ENCODE measurements around the gene OSGIN1. TPM values are rescaled to one million over a fixed set of nuclear protein-coding genes. Genes with fewer than 3 reads are reported as not detected.

The OSGIN1 gene
- total RNA-seq, 1 donor from 2014 or later, result 4.0 TPM

GRCh38 chr16:83933885-83934683 lies 19.0 kb upstream of the OSGIN1 start:
- TF ChIP-seq CTCF (conservative IDR thresholded peaks at IDR 0.05), result no peak

DNA sequence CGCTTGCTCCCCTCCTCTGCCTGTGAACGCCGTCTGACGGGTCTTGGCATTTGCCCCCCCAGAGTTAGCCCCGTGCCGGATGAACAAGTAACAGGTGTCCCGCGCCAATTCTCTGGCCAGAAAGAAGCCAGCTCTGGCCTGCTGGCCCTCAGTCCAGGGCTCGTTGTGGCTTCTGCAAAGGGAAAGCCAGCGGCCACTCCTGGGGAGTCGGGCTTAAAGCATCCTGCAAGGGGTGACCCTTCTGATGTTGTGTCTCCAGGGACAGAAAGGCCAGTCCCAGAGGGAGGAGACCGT lies 18.4 kb upstream of the OSGIN1 start:
- no peak for TF ChIP-seq CTCF (conservative IDR thresholded peaks at IDR 0.05)
- Mint-ChIP-seq H3K9me3 (no peaks in the 10 kb centered on the region), H3K36me3 (no peaks in the 10 kb centered on the region), H3K27ac (no peak overlapping the region), H3K27me3 (no peaks in the 10 kb centered on the region), H3K4me3 (no peak overlapping the region), H3K4me1 (ENCODE audit: unreplicated experiment) (peaks cover 8% of the 10 kb centered on the region)
- DNase-seq (ENCODE audit: extremely low spot score, unreplicated experiment), result no peak

More at GRCh38 chr16:83933885-83934683, 19.0 kb upstream of the OSGIN1 start:
- no peak overlapping the region for H3K4me3 Mint-ChIP-seq
- no peaks in the 10 kb centered on the region for H3K9me3 Mint-ChIP-seq
- H3K4me1 Mint-ChIP-seq (ENCODE audit: unreplicated experiment), result peaks cover 3% of the 10 kb centered on the region
- H3K27me3 Mint-ChIP-seq, result no peaks in the 10 kb centered on the region
- no peaks in the 10 kb centered on the region for H3K36me3 Mint-ChIP-seq
- H3K27ac Mint-ChIP-seq, result peak overlapping the region; percentile 5
- DNase-seq (ENCODE audit: extremely low spot score, unreplicated experiment), result no peak

DNA sequence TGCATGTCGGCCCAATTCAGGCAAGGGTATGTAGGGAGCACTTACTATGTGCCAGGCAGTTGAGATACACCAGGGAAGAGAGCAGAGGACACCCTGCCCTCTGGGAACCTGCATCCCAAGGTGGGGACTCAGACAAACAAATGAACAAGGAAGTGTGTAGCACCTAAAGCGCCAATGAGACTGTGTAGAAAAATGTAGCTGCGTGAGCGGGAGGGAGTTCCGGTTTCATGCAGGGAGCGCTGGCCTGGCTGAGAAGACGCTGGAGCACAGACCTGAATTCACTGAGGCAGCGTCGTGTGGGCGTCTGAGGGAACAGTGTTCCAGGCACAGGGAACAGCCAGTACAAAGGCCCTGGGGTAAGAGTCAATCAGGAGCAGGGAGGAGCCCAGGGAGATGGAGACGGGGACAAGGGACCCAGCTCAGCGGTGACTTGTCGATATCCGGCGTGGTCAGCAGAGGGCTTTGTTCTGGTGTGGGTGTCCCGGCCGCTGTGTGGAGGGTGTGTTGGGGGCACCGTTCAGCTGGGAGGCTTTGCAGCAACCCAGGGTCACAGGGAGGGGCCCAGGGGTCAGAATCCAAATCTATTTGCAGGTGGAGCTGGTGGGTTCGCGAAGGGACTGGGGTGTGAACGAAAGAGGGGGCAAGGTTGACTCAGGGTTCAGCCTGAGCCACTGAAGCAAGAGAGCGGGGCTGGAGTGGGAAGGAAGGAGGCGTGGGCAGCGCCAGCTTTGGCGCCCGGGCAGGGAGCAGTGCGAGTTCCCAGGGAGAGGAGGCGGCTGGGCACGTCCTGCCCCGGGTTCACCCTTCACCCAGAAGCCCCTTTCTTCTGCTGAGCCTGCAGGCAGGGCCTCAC lies 17.8 kb upstream of the OSGIN1 start:
- peaks cover 5% of the 10 kb centered on the region for H3K4me1 Mint-ChIP-seq (ENCODE audit: unreplicated experiment)
- H3K36me3 Mint-ChIP-seq, result no peaks in the 10 kb centered on the region
- no peaks in the 10 kb centered on the region for H3K27me3 Mint-ChIP-seq
- TF ChIP-seq CTCF (conservative IDR thresholded peaks at IDR 0.05), result no peak
- no peak overlapping the region for H3K4me3 Mint-ChIP-seq
- H3K9me3 Mint-ChIP-seq, result no peaks in the 10 kb centered on the region
- DNase-seq (ENCODE audit: extremely low spot score, unreplicated experiment), result no peak
- no peak overlapping the region for H3K27ac Mint-ChIP-seq

DNA sequence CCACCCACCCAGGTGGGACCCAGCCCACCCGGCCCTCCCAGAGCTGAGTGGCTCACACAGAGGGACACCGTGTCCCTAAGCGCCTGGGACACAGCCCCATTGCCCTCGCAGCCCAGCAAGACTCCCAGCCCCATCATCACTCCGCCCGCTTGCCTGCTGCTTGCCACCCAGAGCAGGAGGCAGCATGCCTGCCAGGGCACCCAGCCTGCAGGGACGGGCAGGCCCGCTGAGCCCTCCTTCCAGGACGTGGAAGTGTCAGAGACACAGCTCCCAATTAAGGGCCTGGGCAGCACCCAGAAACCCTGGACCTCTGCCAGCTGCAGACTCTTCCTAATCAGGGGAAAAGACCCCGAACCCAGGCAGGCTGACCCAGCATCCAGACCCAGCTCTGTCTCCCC lies 17.2 kb upstream of the OSGIN1 start:
- H3K36me3 Mint-ChIP-seq, result no peaks in the 10 kb centered on the region
- no peaks in the 10 kb centered on the region for H3K9me3 Mint-ChIP-seq
- peaks cover 5% of the 10 kb centered on the region for H3K4me1 Mint-ChIP-seq (ENCODE audit: unreplicated experiment)

DNA sequence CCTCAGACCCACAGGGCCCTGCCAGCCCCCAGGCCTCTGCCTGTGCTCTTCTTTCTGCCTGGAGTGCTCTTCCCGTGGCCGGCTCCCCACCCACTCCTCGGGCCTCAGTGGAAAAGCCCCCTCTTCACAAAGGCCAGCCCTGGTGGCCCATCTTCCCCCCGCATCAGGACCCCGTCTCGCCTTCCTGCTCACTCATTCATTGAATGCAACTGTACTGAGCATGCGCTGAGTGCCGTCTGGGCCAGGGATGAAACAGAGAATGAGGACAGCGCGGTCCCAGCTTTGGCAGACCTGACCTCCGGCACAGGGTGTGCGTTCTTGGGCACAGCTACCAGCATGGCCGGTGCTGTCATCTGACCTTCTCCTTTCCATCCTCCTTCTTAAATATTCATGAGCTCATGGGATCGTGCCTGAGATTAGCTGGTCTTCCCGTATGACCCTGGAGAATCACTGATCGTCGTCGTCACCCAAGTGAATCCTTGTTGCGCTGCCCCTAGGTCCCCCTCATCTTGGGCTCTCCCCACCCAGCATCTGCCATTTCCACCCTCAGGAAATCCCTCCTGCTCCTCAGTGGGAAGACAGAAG lies 16.4 kb upstream of the OSGIN1 start:
- H3K9me3 Mint-ChIP-seq, result no peaks in the 10 kb centered on the region
- peaks cover 5% of the 10 kb centered on the region for H3K4me1 Mint-ChIP-seq (ENCODE audit: unreplicated experiment)
- H3K27ac Mint-ChIP-seq, result no peak overlapping the region
- no peak for TF ChIP-seq CTCF (conservative IDR thresholded peaks at IDR 0.05)
- no peak overlapping the region for H3K4me3 Mint-ChIP-seq
- no peaks in the 10 kb centered on the region for H3K27me3 Mint-ChIP-seq
- DNase-seq (ENCODE audit: extremely low spot score, unreplicated experiment), result no peak
- H3K36me3 Mint-ChIP-seq, result no peaks in the 10 kb centered on the region

More for the DNA sequence above, 17.2 kb upstream of the OSGIN1 start:
- DNase-seq (ENCODE audit: extremely low spot score, unreplicated experiment), result no peak
- H3K27ac Mint-ChIP-seq, result no peak overlapping the region
- no peak for TF ChIP-seq CTCF (conservative IDR thresholded peaks at IDR 0.05)
- no peak overlapping the region for H3K4me3 Mint-ChIP-seq
- no peaks in the 10 kb centered on the region for H3K27me3 Mint-ChIP-seq
